Middle frontal gyrus (tissue), 1 donor: ENCODE measurements around the gene HDLBP.
"Not testable (repeated sequence)": the region's sequence is repeated elsewhere in the genome, so short reads cannot be mapped to it uniquely, and the experiment has no call there.

Experiments
- DNase-seq: peaks from one replicate; pipeline ENCODE4 v3.0.0-alpha.2; 2015; ENCODE audit warnings: low spot score; ENCODE audit errors: extremely low spot score

Gene HDLBP

GRCh38 chr2:241197246-241197645, 118.2 kb downstream of the HDLBP start:
- not testable (repeated sequence) for DNase-seq

- DNase-seq: no peak
Observed at GRCh38 chr2:241195506-241196130, 119.9 kb downstream of the HDLBP start.

GRCh38 chr2:241194811-241195210, 120.7 kb downstream of the HDLBP start:
- no peak for DNase-seq

GRCh38 chr2:241193271-241193670, 122.2 kb downstream of the HDLBP start:
- DNase-seq: no peak

GRCh38 chr2:241191081-241191480, 124.4 kb downstream of the HDLBP start:
- no peak for DNase-seq

GRCh38 chr2:241190291-241190981, 125.0 kb downstream of the HDLBP start:
- no peak for DNase-seq

- DNase-seq: no peak
Observed at GRCh38 chr2:241189856-241190201, 125.6 kb downstream of the HDLBP start.

GRCh38 chr2:241189093-241189855, 126.2 kb downstream of the HDLBP start:
- no peak for DNase-seq

- DNase-seq: no peak
Observed at GRCh38 chr2:241188361-241189092, 126.9 kb downstream of the HDLBP start, which contains the start of gene ANO7. ANO7 (plus strand) TSS chr2:241188677; CDS start chr2:241190064, 1,387 bp downstream.

GRCh38 chr2:241187918-241188234, 127.6 kb downstream of the HDLBP start:
- no peak for DNase-seq

- DNase-seq: no peak
Observed at GRCh38 chr2:241187101-241187917, 128.2 kb downstream of the HDLBP start.

- DNase-seq: no peak
Observed at GRCh38 chr2:241185961-241186360, 129.5 kb downstream of the HDLBP start.

GRCh38 chr2:241184901-241185300, 130.6 kb downstream of the HDLBP start:
- DNase-seq: no peak

GRCh38 chr2:241183221-241183620, 132.3 kb downstream of the HDLBP start:
- DNase-seq: no peak

- DNase-seq: no peak
Observed at GRCh38 chr2:241182531-241183133, 132.8 kb downstream of the HDLBP start.

GRCh38 chr2:241182126-241182525, 133.3 kb downstream of the HDLBP start:
- DNase-seq: no peak

- no peak for DNase-seq
Observed at GRCh38 chr2:241180495-241180894, 135.0 kb downstream of the HDLBP start.

GRCh38 chr2:241179899-241180298, 135.6 kb downstream of the HDLBP start:
- DNase-seq: peak; percentile 46

GRCh38 chr2:241178961-241179360, 136.5 kb downstream of the HDLBP start:
- DNase-seq: no peak

GRCh38 chr2:241177526-241178334, 137.7 kb downstream of the HDLBP start:
- DNase-seq: no peak
